COLO829 (cell line): ENCODE measurements around the gene KIF26A.

Experiments
- DNase-seq: peaks from one replicate; pipeline ENCODE4 v3.0.0; 2012; ENCODE audit warnings: low spot score

The KIF26A gene

GRCh38 chr14:104130974-104131651, 7.3 kb upstream of the KIF26A start:
- peak; percentile 71 for DNase-seq

- DNase-seq, result no peak
These were observed 6.2 kb upstream of the KIF26A start for GRCh38 chr14:104131968-104132732.

GRCh38 chr14:104132981-104133380, 5.4 kb upstream of the KIF26A start:
- DNase-seq, result no peak

GRCh38 chr14:104133496-104133895, 4.9 kb upstream of the KIF26A start:
- no peak for DNase-seq

GRCh38 chr14:104134061-104134965, 4.1 kb upstream of the KIF26A start:
- no peak for DNase-seq

- DNase-seq, result no peak
These were observed 3.1 kb upstream of the KIF26A start for GRCh38 chr14:104135121-104135903.

- DNase-seq, result no peak
These were observed 2.4 kb upstream of the KIF26A start for GRCh38 chr14:104135904-104136471.

- no peak for DNase-seq
These were observed 1.7 kb upstream of the KIF26A start for GRCh38 chr14:104136472-104137296.

- DNase-seq, result no peak
These were observed 890 bp upstream of the KIF26A start for GRCh38 chr14:104137297-104138097.

- no peak for DNase-seq
These were observed 502 bp downstream of the KIF26A start for GRCh38 chr14:104138718-104139459.

- DNase-seq, result no peak
These were observed 1.2 kb downstream of the KIF26A start for GRCh38 chr14:104139460-104140212.

- no peak for DNase-seq
These were observed 1.8 kb downstream of the KIF26A start for GRCh38 chr14:104140213-104140462.

GRCh38 chr14:104140463-104141331, 2.3 kb downstream of the KIF26A start:
- DNase-seq, result no peak

GRCh38 chr14:104141621-104142091, 3.3 kb downstream of the KIF26A start:
- DNase-seq, result no peak

GRCh38 chr14:104142136-104142945, 4.0 kb downstream of the KIF26A start:
- no peak for DNase-seq

- no peak for DNase-seq
These were observed 4.6 kb downstream of the KIF26A start for GRCh38 chr14:104142946-104143470.
